HepG2 (cell line): ENCODE data around the gene PRDM11. TPM values are rescaled to one million over a fixed set of nuclear protein-coding genes. Genes with fewer than 3 reads are reported as not detected.

Source experiments
- ATAC-seq: fragments of 200-7000 bp; cut with Tn5 transposase; 3 replicates; pipeline ENCODE4 v1.9.1; 2020; ENCODE audit warnings: mild to moderate bottlenecking, moderate library complexity
- BruUV-seq: library from RNA; stranded (reverse); fragments of 400-500 nt; replicated peaks from 2 replicates; lab custom pipeline; 2021; lab: Mats Ljungman, UMichigan
- CTCF ChIA-PET: fragments of 300-600 bp; formaldehyde crosslinking; extraction: SDS; loops from one replicate; lab custom pipeline; 2021; ENCODE audit warnings: low total read pairs, inconsistent platforms, low intra/inter-chr PET ratio; lab: Yijun Ruan, JAX
- POLR2A ChIA-PET: fragments of 350-600 bp; sonication (Branson Sonifier 250); formaldehyde crosslinking; loops from one replicate; lab custom pipeline; 2020; ENCODE audit warnings: antibody characterized with exemption, inconsistent platforms; lab: Yijun Ruan, JAX
- DNase-seq: peaks from one replicate; pipeline ENCODE4 v3.0.0-alpha.2; 2015; ENCODE audit warnings: low spot score
- FAIRE-seq: peaks from 3 replicates; lab custom pipeline; 2011; peaks lifted over from hg19 to GRCh38; lab: Jason Lieb, UNC
- H2AFZ ChIP-seq: one replicate; pipeline ENCODE4 v1.6.1; 2011; ENCODE audit warnings: low read length, inconsistent platforms
- H3K27ac ChIP-seq: fragments of 300-600 bp; 3 replicates; pipeline ENCODE4 v1.8.0; 2011; ENCODE audit warnings: mixed run types, mild to moderate bottlenecking, mixed read lengths, low read length, inconsistent platforms; ENCODE audit not compliant: insufficient read depth; ENCODE audit errors: extremely low read length
- H3K27me3 ChIP-seq, 2 experiments: fragments of 200-600 bp in 1 of 2; 2 replicates in 1 of 2; 3 replicates in 1 of 2; pipeline versions ENCODE4 v1.6.0 to v1.8.0; 2011; ENCODE audit warnings: low read length in 2 of 2, mild to moderate bottlenecking in 2 of 2, moderate library complexity in 2 of 2, inconsistent platforms in 1 of 2; ENCODE audit not compliant: insufficient read depth in 2 of 2, control insufficient read depth in 1 of 2
- H3K36me3 ChIP-seq, 2 experiments: fragments of 200-600 bp in 1 of 2; replicated peaks in 1 of 2; 2 replicates in 1 of 2; 3 replicates in 1 of 2; pipeline versions ENCODE4 v1.5.1 to v1.8.0; 2011; ENCODE audit warnings: low read length in 2 of 2, inconsistent platforms in 1 of 2; ENCODE audit not compliant: insufficient read depth in 2 of 2, control insufficient read depth in 1 of 2
- H3K4me1 ChIP-seq: 2 replicates; pipeline ENCODE4 v1.5.1; 2012; ENCODE audit warnings: low read length, inconsistent platforms; ENCODE audit not compliant: insufficient read depth
- H3K4me2 ChIP-seq: 2 replicates; pipeline ENCODE4 v1.6.0; 2011; ENCODE audit warnings: low read depth, low read length, inconsistent platforms
- H3K4me3 ChIP-seq, 3 experiments: fragments of 200-600 bp in 1 of 3; sonication (generic), shearing (Covaris generic) in 1 of 3; replicated peaks in 1 of 3; 2 replicates each; pipeline ENCODE4 v1.5.1; 2011 to 2016; ENCODE audit warnings: low read length in 3 of 3, inconsistent platforms in 2 of 3, low read depth in 2 of 3, mild to moderate bottlenecking in 2 of 3, control low read depth in 1 of 3, mixed read lengths in 1 of 3; ENCODE audit not compliant: insufficient read depth in 1 of 3
- H3K79me2 ChIP-seq: one replicate; pipeline ENCODE4 v1.6.1; 2011; ENCODE audit warnings: low read length, inconsistent platforms; ENCODE audit not compliant: insufficient read depth
- H3K9ac ChIP-seq: 2 replicates; pipeline ENCODE4 v1.6.0; 2011; ENCODE audit warnings: mild to moderate bottlenecking, low read depth, low read length, inconsistent platforms; ENCODE audit not compliant: insufficient read depth
- H3K9me3 ChIP-seq: 2 replicates; pipeline ENCODE4 v1.5.1; 2012; ENCODE audit warnings: mild to moderate bottlenecking, low read length
- H4K20me1 ChIP-seq: 2 replicates; pipeline ENCODE4 v1.6.0; 2011; ENCODE audit warnings: inconsistent platforms, mild to moderate bottlenecking, low read length, moderate library complexity; ENCODE audit not compliant: insufficient read depth
- FIP1L1 ChIP-seq: fragments of 200-400 bp; formaldehyde crosslinking; IDR thresholded peaks from 2 replicates; pipeline ENCODE4 v1.6.1; 2018; ENCODE audit warnings: low read depth, mild to moderate bottlenecking, low read length, moderate library complexity, borderline replicate concordance; ENCODE audit not compliant: insufficient read depth
- IKZF1 ChIP-seq: fragments of 450-650 bp; IDR thresholded peaks from 2 replicates; pipeline ENCODE4 v1.7.1; 2016
- PPARG ChIP-seq: conservative IDR thresholded peaks from 2 replicates; pipeline ENCODE4 v1.6.1; 2016; ENCODE audit warnings: missing biosample characterization, missing genetic modification reagents
- SRF ChIP-seq: IDR thresholded peaks from 2 replicates; pipeline ENCODE4 v1.6.1; 2011; ENCODE audit warnings: mild to moderate bottlenecking, low read depth, low read length, moderate library complexity
- SRY ChIP-seq: sonication (generic); formaldehyde crosslinking; IDR thresholded peaks from 2 replicates; pipeline ENCODE4 v1.8.0; 2022; ENCODE audit warnings: mild to moderate bottlenecking, missing genetic modification reagents
- ZBTB37 ChIP-seq: sonication (generic); formaldehyde crosslinking; IDR thresholded peaks from 2 replicates; pipeline ENCODE4 v1.4.0; 2020; ENCODE audit warnings: mild to moderate bottlenecking, missing genetic modification reagents
- ZNF616 ChIP-seq: sonication (generic); formaldehyde crosslinking; IDR thresholded peaks from 2 replicates; pipeline ENCODE4 v1.5.0; 2020; ENCODE audit warnings: low read depth, mild to moderate bottlenecking, missing genetic modification reagents
- ZNF788 ChIP-seq: sonication (generic); formaldehyde crosslinking; IDR thresholded peaks from 2 replicates; pipeline ENCODE4 v1.5.0; 2020; ENCODE audit warnings: mild to moderate bottlenecking, missing genetic modification reagents, borderline replicate concordance
- WGBS: methylation state at CpG from one replicate; pipeline ENCODE4 v1.1.6; 2017; ENCODE audit warnings: low lambda C conversion rate; 5-methylcytosine and 5-hydroxymethylcytosine counted together
- in situ Hi-C: cut with HindIII; loops from 2 replicates; pipeline ENCODE4 v1.10.0; 2017; ENCODE audit warnings: low pct_unique_long_range_greater_than_20kb; ENCODE audit not compliant: extremely low pct_ligation_motif_present
- intact Hi-C: fragments of 100-400 bp; cut with micrococcal nuclease; formaldehyde crosslinking; loops from one replicate; pipeline ENCODE4 v1.10.0; 2022; ENCODE audit not compliant: unreplicated experiment
- polyA plus RNA-seq, 8 experiments: library from polyadenylated mRNA; depleted of rRNA in 3 of 8; stranded (reverse) in 7 of 8; unstranded in 1 of 8; fragments of >200 nt; fragmentation: Illumina TruSeq in 4 of 8; extraction: Trizol in 4 of 8; gene quantifications; 2 replicates each; pipeline versions ENCODE4 v1.2.1 to v1.2.3, GENCODE V29; 2011 to 2016; ENCODE audit warnings: low read depth in 4 of 8, missing spikeins in 1 of 8, mixed read lengths in 1 of 8; ENCODE audit not compliant: insufficient read depth in 1 of 8
- total RNA-seq, 5 experiments: library from RNA; depleted of rRNA; stranded (reverse); fragments of >200 nt; fragmentation: Illumina TruSeq; extraction: Trizol; gene quantifications; 2 replicates each; pipeline ENCODE4 v1.2.3, GENCODE V29; 2016; ENCODE audit warnings: low read depth in 1 of 5
- TF ChIP-seq, protein P1 (sequence below): sonication (generic); formaldehyde crosslinking; IDR thresholded peaks from 2 replicates; pipeline ENCODE4 v1.8.1; 2023; ENCODE audit warnings: mild to moderate bottlenecking, missing genetic modification reagents
- TF ChIP-seq, protein P2 (sequence below): sonication (generic); formaldehyde crosslinking; IDR thresholded peaks from 2 replicates; pipeline ENCODE4 v1.5.1; 2020; ENCODE audit warnings: missing genetic modification reagents, mild to moderate bottlenecking, borderline replicate concordance
- TF ChIP-seq, protein P3 (sequence below): sonication (generic); formaldehyde crosslinking; IDR thresholded peaks from 2 replicates; pipeline ENCODE4 v1.4.0; 2020; ENCODE audit warnings: missing genetic modification reagents, borderline replicate concordance

The PRDM11 gene
- total and polyA plus RNA-seq, 2 of the 13 experiments (the other 11 are each of a cell fraction or from before 2014, with no cell fraction given): 3.4 to 4.7 TPM

DNA sequence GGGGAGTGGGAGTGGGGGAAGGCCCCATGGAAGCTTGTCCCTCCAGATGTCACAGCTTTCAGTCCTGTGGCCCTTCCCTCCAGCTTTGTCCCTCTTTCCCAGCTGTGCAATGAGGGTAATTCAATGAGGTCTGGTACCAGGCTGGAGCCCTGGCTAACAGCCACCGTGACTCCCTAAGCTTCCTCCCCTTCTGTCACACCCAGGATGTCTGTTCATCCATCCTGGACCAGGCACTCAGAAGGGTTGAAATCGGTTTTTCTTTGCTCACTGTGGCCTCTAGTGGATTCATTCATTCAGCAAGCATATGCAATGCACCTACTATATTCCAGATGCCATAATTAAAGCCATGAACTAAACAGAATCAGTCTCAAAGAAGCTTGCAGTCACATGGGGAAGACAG is 101.0 kb downstream of the PRDM11 start:
- Histone ChIP-seq H3K4me1 (no peaks in the 10 kb centered on the region), H3K4me3 (no peak overlapping the region), H3K4me2 (no peak overlapping the region), H3K36me3 (no peaks in the 10 kb centered on the region), H3K27ac (no peak overlapping the region), H3K9ac (no peak overlapping the region), H3K27me3 (peaks cover 3 to 11% of the 10 kb centered on the region in 2 experiments; a peak in 2 of 5 replicates), H3K79me2 (no peaks in the 10 kb centered on the region), H3K9me3 (no peaks in the 10 kb centered on the region), H4K20me1 (no peaks in the 10 kb centered on the region), H2AFZ (no peak overlapping the region)
- TF ChIP-seq FIP1L1 (no peak), PPARG (CRISPR knock-in tag) (no peak), ZNF616 (no peak), ZNF788 (CRISPR knock-in tag) (no peak), ZBTB37 (CRISPR knock-in tag) (no peak), SRF (no peak), IKZF1 (no peak), SRY (no peak)
- TF ChIP-seq, protein P1, sequence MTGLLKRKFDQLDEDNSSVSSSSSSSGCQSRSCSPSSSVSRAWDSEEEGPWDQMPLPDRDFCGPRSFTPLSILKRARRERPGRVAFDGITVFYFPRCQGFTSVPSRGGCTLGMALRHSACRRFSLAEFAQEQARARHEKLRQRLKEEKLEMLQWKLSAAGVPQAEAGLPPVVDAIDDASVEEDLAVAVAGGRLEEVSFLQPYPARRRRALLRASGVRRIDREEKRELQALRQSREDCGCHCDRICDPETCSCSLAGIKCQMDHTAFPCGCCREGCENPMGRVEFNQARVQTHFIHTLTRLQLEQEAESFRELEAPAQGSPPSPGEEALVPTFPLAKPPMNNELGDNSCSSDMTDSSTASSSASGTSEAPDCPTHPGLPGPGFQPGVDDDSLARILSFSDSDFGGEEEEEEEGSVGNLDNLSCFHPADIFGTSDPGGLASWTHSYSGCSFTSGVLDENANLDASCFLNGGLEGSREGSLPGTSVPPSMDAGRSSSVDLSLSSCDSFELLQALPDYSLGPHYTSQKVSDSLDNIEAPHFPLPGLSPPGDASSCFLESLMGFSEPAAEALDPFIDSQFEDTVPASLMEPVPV: no peak
- TF ChIP-seq, protein P2, sequence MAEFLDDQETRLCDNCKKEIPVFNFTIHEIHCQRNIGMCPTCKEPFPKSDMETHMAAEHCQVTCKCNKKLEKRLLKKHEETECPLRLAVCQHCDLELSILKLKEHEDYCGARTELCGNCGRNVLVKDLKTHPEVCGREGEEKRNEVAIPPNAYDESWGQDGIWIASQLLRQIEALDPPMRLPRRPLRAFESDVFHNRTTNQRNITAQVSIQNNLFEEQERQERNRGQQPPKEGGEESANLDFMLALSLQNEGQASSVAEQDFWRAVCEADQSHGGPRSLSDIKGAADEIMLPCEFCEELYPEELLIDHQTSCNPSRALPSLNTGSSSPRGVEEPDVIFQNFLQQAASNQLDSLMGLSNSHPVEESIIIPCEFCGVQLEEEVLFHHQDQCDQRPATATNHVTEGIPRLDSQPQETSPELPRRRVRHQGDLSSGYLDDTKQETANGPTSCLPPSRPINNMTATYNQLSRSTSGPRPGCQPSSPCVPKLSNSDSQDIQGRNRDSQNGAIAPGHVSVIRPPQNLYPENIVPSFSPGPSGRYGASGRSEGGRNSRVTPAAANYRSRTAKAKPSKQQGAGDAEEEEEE: no peak
- TF ChIP-seq, protein P3, sequence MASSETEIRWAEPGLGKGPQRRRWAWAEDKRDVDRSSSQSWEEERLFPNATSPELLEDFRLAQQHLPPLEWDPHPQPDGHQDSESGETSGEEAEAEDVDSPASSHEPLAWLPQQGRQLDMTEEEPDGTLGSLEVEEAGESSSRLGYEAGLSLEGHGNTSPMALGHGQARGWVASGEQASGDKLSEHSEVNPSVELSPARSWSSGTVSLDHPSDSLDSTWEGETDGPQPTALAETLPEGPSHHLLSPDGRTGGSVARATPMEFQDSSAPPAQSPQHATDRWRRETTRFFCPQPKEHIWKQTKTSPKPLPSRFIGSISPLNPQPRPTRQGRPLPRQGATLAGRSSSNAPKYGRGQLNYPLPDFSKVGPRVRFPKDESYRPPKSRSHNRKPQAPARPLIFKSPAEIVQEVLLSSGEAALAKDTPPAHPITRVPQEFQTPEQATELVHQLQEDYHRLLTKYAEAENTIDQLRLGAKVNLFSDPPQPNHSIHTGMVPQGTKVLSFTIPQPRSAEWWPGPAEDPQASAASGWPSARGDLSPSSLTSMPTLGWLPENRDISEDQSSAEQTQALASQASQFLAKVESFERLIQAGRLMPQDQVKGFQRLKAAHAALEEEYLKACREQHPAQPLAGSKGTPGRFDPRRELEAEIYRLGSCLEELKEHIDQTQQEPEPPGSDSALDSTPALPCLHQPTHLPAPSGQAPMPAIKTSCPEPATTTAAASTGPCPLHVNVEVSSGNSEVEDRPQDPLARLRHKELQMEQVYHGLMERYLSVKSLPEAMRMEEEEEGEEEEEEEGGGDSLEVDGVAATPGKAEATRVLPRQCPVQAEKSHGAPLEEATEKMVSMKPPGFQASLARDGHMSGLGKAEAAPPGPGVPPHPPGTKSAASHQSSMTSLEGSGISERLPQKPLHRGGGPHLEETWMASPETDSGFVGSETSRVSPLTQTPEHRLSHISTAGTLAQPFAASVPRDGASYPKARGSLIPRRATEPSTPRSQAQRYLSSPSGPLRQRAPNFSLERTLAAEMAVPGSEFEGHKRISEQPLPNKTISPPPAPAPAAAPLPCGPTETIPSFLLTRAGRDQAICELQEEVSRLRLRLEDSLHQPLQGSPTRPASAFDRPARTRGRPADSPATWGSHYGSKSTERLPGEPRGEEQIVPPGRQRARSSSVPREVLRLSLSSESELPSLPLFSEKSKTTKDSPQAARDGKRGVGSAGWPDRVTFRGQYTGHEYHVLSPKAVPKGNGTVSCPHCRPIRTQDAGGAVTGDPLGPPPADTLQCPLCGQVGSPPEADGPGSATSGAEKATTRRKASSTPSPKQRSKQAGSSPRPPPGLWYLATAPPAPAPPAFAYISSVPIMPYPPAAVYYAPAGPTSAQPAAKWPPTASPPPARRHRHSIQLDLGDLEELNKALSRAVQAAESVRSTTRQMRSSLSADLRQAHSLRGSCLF: no peak
- POLR2A ChIA-PET: no interaction called here
- no TSS peak for BruUV-seq
- in situ Hi-C loops (no loop called here), intact Hi-C loops (no loop called here)
- DNase-seq (no peak), FAIRE-seq (no peak), ATAC-seq (no peak)
- 0% methylated on average over 2 of the region's 2 CpGs for WGBS
- CTCF ChIA-PET: no interaction called here
